ENCODE results near the gene FBLN7.

Gene FBLN7

GRCh38 chr2:112159454-112159921, 21.3 kb downstream of the FBLN7 start:
- no peak for DNase-seq

DNA sequence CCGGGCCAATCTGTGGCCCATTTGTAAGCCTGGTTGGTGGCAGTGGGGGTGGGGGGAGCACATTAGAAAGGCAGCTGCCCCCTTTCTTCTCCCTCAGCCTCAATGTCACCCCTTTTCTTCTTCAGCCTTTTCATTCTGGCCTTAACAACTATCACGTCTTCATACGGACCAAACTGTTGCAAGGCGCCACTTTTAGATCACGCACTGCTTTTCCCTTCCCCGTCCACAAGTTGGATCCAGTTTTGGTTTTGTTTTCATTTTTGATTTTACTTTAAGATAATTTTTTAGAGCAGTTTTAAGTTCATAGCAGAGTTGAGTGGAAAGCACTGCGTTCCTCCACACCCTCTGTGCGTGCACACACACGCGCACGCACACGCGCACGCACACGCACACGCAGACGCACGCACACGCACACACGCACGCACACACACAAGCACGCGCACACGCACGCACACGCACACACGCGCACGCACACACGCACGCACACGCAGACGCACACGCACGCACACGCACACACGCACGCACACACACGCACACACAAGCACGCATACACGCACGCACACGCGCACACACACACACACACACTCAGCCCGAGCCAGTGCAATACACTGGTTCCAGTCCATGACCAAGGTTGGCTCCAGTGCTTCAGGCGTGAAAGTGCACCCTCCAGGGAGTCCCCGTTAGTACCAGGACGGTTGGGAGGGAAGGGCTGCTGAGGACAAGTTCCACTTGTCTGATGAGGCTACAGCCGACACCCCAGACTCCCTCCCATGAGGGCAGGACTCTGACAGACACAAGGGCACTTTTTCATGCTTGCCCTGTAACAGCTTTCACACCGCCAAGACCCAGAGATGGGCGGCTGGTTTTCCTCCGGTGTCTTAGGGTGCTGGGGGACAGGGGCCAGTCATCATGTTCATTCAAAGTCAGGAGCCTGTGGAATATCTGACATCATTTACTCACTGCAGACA, 22.4 kb downstream of the FBLN7 start:
- no peak for DNase-seq

DNA sequence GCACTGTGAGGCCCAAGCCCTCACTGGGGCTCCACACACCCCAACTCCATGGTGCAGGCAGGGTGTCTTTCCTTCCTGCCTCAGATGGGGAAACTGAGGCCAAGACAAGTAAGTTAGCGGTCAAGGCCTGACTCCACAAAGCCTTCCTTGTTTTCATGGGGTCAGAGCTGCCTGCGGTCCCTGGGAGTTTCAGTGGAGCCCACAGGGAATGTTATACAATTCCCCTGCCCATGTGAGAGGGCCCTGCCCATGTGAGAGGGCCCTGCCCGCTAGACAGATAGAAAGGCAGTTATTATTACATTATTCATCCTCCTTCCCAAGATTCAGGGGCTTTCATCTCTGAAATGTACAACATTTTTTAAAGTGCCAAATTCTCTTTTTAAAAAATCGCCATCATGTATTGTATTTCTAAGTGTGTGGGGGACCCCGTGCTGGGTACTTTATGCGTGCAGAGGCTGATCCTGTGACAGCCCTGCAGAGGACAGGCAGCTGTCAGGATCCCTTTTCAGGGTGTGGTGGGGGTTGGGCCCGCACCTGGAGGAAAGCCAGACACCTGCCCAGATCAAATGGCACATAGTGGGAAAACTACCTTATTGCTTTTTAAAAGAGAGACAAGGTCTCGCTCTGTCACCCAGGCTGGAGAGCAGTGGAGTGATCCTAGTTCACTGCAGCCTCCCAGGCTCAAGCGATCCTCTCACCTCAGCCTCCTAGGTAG, 23.4 kb downstream of the FBLN7 start:
- DNase-seq: no peak

GRCh38 chr2:112162341-112162740, 24.2 kb downstream of the FBLN7 start:
- no peak for DNase-seq

GRCh38 chr2:112162956-112163355, 24.8 kb downstream of the FBLN7 start:
- no peak for DNase-seq

DNA sequence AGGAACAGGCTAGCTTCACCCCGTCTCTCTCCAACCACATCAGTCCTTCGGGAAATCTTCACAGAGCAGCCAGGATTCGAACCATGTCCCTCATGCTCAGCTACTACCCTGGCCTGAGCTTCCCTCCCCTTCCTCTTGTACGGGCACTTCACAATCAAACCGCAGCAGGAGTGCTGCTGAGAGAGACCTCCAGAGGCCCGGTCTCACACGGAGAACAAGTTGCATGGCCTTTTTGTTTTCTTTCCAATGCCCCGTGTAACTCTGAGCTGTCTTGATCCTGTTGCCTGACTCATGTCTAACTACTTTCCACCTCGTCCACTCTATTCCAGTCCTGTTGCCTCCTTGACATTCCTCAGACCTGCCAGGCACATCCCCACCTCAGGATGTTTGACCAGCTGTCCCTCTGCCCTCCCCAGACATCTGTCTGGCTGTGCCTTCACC, 25.4 kb downstream of the FBLN7 start:
- DNase-seq: no peak

DNA sequence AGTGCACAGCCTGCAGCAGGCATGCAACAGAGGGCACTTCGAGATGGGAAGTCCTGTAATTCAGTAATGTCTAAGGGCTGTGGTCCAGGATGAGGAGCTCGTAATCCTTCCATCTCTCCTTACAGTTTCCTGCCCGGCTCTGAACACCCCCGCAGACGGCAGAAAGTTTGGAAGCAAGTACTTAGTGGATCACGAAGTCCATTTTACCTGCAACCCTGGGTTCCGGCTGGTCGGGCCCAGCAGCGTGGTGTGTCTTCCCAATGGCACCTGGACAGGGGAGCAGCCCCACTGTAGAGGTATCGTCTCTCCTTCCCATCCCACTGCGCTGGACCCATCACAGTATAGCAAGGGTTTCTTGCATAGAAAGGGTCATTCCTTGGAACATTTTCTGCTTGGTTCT, 26.7 kb downstream of the FBLN7 start:
- no peak for DNase-seq

GRCh38 chr2:112165296-112165695, 27.1 kb downstream of the FBLN7 start:
- DNase-seq: no peak

- DNase-seq: no peak
Measured at GRCh38 chr2:112166806-112167499, 28.8 kb downstream of the FBLN7 start.

GRCh38 chr2:112168422-112169124, 30.4 kb downstream of the FBLN7 start:
- no peak for DNase-seq

DNA sequence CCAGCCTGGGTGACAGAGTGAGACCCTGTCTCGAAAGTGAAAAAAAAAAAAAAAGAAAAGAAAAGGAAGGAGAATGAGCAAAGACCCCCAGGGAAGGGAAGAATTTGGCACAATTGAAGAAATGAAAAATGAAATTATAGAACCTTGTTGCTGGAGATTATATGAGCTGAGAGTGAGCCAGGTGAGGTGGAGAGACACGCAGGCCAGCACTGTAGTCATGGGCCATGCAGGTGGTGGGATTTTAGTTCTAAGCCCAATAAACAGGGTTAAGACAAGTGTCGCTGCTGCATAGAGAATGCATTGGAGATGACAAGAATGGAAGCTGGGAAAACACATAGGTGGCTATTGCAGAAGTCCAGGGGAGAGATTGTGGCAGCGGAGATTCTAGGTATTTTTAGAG, 32.3 kb downstream of the FBLN7 start:
- DNase-seq: no peak

GRCh38 chr2:112173646-112174319, 35.6 kb downstream of the FBLN7 start:
- no peak for DNase-seq

DNA sequence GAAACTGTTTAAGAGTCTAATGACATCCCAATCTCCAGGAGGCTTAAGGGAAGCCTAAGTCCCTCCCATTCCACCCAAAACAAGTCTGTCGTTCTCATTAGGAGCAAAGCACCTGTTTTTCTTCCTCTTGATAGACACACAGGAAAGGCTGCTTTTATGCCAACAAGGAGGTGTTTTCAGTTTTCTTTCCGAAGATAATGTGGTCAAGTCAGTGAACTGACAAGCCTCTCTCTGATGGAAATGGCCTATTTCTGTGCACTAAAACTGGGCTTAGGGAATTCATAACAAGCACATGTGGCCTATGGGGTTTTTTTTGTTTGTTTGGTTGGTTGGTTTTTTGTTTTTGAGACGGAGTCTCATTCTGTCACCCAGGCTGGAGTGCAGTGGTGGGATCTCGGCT, 36.2 kb downstream of the FBLN7 start:
- no peak for DNase-seq

GRCh38 chr2:112175333-112175732, 37.1 kb downstream of the FBLN7 start:
- DNase-seq: no peak

DNA sequence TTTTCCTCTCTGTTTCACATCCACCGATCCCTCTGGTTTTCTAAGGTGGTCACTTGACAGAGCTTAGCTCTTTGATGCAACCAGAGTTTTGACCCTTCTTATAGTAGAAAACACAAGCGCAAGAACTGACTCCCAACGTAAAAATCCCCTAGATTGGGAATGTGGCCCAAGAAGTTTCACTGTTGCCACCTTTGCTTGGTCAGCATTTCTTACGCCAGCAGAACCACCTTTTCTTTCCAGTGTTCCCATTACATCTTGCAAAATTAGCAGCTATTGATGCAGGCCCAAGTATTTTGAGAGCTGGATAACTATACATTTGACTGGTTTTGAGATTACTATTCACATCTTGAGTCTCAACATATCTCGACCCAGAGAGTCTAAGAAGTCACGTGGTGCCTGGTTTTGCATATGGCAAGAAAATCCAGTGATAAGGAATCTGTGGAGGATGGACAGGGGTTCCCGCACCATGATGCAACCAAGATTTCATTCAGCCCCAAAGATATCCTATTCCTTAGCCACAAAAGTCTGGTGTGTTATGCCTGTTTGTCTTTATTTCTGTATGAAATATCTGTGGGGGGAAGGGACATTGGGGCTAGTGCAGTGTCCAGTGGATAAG, 37.9 kb downstream of the FBLN7 start:
- no peak for DNase-seq

DNA sequence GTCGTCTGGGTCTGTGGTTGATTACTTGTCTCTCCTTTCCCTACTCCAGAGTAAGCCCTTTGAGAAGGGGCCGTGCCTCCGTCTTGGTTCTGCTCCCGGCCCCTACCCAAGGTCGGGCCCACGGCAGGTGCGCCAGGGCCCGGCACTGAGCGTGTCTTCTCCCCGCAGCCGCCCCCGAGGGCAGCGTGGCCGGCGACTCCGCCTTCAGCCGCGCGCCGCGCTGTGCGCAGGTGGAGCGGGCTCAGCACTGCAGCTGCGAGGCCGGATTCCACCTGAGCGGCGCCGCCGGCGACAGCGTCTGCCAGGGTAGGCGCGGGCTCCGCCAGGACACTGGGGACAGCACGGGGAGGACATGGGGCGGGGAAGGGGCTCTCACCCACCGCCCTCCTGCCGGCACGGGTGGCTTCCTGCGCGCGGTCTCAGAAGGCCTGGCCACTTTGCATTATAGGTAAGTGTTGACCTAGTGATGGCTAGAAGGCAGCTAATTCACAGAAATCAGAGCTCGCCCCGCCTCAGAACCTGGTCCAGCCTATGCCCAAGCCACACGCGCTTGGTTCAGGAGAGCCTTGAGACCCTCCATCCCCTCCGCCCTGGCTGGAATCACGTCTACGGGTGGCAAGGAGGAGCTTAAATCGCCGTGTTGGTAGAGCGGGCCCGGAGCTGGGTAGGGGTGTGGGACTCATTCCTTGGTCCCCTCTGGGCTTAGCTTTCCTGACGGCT, 43.5 kb downstream of the FBLN7 start:
- no peak for DNase-seq

GRCh38 chr2:112182581-112183034, 44.4 kb downstream of the FBLN7 start:
- peak; percentile 54 for DNase-seq

GRCh38 chr2:112183327-112184025, 45.3 kb downstream of the FBLN7 start:
- DNase-seq: no peak

- DNase-seq: no peak
Measured at GRCh38 chr2:112184121-112184520, 45.9 kb downstream of the FBLN7 start.

GRCh38 chr2:112185131-112185530, 46.9 kb downstream of the FBLN7 start:
- no peak for DNase-seq
